Measurements from ENCODE around the gene TOM1L2. TPM values are rescaled to one million over a fixed set of nuclear protein-coding genes. Genes with fewer than 3 reads are reported as not detected.
A peak's percentile ranks its signal among the peaks of the same experiment; 100 is the strongest.

TOM1L2 gene
- total and polyA plus RNA-seq, 8 donors = 51.2 to 71.2 (median 57.4) TPM

DNA sequence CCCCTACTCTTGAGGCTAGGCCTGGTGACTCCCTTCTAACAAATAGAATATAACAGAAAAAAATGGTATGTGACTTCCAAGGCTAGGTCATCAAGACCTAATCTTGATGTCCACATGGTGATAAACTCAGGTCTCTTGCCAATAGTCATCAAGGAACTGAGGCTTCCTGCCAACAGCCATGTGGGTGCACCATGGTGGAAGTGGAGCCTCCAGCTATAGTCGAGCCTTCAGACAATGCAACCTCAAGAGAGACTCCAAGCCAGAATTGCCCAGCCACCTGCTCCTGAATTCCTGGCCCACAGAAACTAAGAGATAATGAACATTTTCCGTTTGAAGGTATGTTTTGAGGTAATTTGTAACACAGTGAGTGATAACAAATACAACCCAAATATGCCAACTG is 79.5 kb downstream of the TOM1L2 start:
- intact Hi-C loops (cut with DNase I) = no loop called here
- ATAC-seq (no peak), DNase-seq (no peak)
- Histone ChIP-seq H3K27ac (no peak overlapping the region), H3K36me3 (peaks cover 3 to 37% of the 10 kb centered on the region in 2 donors), H3K9me3 (no peaks in the 10 kb centered on the region), H3K27me3 (no peaks in the 10 kb centered on the region), H3K4me1 (peaks cover 9 to 10% of the 10 kb centered on the region in 2 donors), H3K4me3 (no peak overlapping the region)
- TF ChIP-seq, protein P1, sequence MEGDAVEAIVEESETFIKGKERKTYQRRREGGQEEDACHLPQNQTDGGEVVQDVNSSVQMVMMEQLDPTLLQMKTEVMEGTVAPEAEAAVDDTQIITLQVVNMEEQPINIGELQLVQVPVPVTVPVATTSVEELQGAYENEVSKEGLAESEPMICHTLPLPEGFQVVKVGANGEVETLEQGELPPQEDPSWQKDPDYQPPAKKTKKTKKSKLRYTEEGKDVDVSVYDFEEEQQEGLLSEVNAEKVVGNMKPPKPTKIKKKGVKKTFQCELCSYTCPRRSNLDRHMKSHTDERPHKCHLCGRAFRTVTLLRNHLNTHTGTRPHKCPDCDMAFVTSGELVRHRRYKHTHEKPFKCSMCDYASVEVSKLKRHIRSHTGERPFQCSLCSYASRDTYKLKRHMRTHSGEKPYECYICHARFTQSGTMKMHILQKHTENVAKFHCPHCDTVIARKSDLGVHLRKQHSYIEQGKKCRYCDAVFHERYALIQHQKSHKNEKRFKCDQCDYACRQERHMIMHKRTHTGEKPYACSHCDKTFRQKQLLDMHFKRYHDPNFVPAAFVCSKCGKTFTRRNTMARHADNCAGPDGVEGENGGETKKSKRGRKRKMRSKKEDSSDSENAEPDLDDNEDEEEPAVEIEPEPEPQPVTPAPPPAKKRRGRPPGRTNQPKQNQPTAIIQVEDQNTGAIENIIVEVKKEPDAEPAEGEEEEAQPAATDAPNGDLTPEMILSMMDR (IDR thresholded peaks at IDR 0.05) = no peak

DNA sequence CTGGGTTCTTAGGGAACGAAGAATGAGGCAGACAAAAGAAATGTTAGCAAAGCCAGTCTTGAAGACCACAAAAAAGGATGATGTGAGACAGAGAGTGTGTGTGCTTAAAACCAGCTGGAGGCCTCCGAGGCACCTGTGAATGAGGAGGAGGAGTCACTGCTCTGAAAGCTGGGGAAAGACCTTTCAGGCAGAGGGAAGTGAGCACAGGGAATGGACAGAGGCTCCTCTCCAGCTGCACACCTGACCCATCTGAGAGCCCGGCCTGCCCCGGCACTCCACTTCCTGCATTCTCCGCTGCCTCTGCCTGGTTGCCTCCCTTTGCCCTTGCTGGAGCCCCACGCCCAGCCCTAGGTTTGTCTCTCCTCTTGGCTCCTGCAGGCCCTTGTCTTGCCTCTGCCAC is 80.2 kb downstream of the TOM1L2 start:
- no peak for ATAC-seq
- peaks cover 2 to 37% of the 10 kb centered on the region in 2 donors for H3K36me3 ChIP-seq
- TF ChIP-seq, protein P1 (IDR thresholded peaks at IDR 0.05) = no peak
- intact Hi-C loops (cut with DNase I) = no loop called here
- no peak overlapping the region for H3K4me3 ChIP-seq
- no peaks in the 10 kb centered on the region for H3K27me3 ChIP-seq
- H3K4me1 ChIP-seq = peaks cover 9 to 10% of the 10 kb centered on the region in 2 donors
- H3K27ac ChIP-seq = no peak overlapping the region
- no peaks in the 10 kb centered on the region for H3K9me3 ChIP-seq
- DNase-seq = no peak

DNA sequence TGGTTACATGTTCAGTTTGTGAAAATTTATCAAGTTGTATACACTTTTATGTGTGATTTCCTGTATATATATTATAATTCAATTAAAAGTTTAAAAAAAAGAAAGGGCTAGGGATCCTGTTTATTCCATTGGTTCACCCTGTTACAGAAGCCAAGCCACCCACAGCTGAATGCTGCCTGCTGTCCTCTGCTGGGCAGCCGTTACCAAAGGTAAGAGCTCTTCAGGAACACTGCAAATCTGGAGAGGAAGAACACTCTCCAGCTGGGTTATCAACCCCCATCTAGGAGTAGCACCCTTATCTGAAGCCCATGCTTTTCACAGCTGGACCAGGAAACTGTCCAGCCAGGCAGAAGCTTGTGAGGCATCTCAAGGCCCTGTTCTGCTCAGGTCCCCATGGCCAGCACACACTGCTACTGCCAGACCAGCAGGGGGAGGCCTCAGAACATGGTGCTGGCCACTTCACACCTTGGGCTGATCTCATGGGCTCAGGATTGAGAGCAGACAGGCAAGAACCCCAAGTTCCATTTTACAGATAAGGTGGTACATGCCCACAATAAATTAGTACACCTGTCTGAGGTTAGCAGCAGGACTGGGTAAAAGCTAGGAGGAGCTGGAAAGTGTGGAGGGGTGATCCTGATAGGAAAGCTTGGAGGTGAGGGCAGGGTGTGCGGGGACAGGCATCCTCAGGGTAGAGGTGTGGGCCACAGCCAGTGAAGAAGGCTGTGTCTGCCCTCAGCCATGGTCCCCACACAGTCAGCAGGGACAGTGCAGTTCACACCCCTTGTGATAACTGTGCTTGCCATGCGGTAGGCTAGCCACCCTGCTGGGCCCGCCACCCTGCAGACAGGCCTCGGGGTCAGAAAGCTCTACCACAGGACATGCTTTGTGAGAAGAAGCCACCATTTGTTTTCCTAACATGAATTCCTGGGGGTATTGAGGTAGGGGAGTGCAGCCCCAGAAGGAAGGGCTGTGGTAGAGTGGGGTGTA is 81.1 kb downstream of the TOM1L2 start:
- DNase-seq = peak in 2 of 4 donors; percentile 64 to 67
- Histone ChIP-seq H3K27me3 (no peaks in the 10 kb centered on the region), H3K9me3 (no peaks in the 10 kb centered on the region), H3K4me1 (peaks cover 9 to 10% of the 10 kb centered on the region in 2 donors), H3K27ac (peak overlapping the region in 1 of 2 donors; percentile 10), H3K36me3 (peaks cover 0 to 35% of the 10 kb centered on the region in 2 donors), H3K4me3 (no peak overlapping the region)
- ATAC-seq = peak; percentile 97
- TF ChIP-seq, protein P1 (IDR thresholded peaks at IDR 0.05) = peak; percentile 62 to 71
- intact Hi-C loops (cut with DNase I) = no loop called here

DNA sequence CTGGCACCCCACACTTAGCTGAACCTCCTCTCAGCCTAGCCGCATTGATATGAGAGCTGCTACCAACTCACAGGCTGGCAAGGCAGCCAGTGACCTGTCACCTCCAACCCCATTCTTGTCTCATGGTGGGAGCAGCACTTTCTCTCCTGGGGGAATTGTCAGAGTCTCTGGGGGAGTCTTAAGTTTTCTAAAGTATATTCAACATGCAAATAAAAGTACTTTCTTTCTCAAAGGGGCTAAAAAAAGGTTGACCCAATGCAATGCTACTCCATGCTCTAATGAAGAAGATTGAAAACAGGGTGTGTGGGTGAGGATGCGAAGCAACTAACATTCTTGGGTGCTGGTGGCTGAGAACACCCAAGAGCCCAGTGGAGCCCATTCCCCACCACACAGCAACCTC is 82.3 kb downstream of the TOM1L2 start:
- TF ChIP-seq, protein P1 (IDR thresholded peaks at IDR 0.05) = no peak
- no peak overlapping the region for H3K4me3 ChIP-seq
- H3K27me3 ChIP-seq = no peaks in the 10 kb centered on the region
- DNase-seq (no peak), ATAC-seq (no peak)
- H3K36me3 ChIP-seq = peaks cover 0 to 30% of the 10 kb centered on the region in 2 donors
- no peaks in the 10 kb centered on the region for H3K9me3 ChIP-seq
- intact Hi-C loops (cut with DNase I) = loop anchor here in 1 of 2 donors (10.0 kb wide), 1 partner anchor 145 kb away; the partner anchor contains the start of genes ATPAF2 and GID4
- no peak overlapping the region for H3K27ac ChIP-seq
- H3K4me1 ChIP-seq = peaks cover 9 to 10% of the 10 kb centered on the region in 2 donors

DNA sequence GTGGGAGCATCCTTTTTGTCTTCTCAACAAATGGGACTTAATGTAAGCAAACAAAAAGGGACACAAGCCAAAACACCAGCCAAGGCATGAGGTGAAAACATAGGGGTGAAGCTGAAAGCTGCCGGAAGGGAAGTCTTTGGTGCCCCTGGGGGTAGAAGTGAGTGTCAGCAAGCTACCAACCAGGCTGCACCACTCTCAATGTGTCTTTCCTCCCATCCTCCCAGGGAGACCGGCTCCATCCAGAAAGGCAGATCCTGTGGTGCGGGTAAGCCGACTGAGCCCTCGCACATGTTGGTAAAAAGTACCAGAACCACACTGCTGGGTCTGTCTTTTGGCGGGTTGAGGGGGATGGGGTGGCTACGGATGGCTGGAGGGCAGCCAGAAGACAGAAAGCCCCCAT is 83.4 kb downstream of the TOM1L2 start:
- Histone ChIP-seq H3K27me3 (no peaks in the 10 kb centered on the region), H3K9me3 (no peaks in the 10 kb centered on the region), H3K4me1 (peaks cover 9 to 10% of the 10 kb centered on the region in 2 donors), H3K4me3 (no peak overlapping the region), H3K27ac (no peak overlapping the region), H3K36me3 (peaks cover 0 to 40% of the 10 kb centered on the region in 2 donors)
- TF ChIP-seq, protein P1 (IDR thresholded peaks at IDR 0.05) = no peak
- intact Hi-C loops (cut with DNase I) = loop anchor here in 1 of 2 donors (10.0 kb wide), 1 partner anchor 146 kb away; the partner anchor contains the start of genes ATPAF2 and GID4
- no peak for DNase-seq
- no peak for ATAC-seq
